PC-9 (cell line): ENCODE data around the gene IPPK.

Experiments used
- EZH2 ChIP-seq: fragments of 200-600 bp; sonication (generic); IDR thresholded peaks from 2 replicates; pipeline ENCODE4 v1.8.0; 2017; ENCODE audit warnings: antibody characterized with exemption, low read depth
- TF ChIP-seq, protein P1 (sequence below): fragments of 200-600 bp; sonication (generic); conservative IDR thresholded peaks from 2 replicates; pipeline ENCODE4 v1.6.1; 2017; ENCODE audit warnings: mixed run types, antibody characterized with exemption, mild to moderate bottlenecking, moderate library complexity

DNA sequence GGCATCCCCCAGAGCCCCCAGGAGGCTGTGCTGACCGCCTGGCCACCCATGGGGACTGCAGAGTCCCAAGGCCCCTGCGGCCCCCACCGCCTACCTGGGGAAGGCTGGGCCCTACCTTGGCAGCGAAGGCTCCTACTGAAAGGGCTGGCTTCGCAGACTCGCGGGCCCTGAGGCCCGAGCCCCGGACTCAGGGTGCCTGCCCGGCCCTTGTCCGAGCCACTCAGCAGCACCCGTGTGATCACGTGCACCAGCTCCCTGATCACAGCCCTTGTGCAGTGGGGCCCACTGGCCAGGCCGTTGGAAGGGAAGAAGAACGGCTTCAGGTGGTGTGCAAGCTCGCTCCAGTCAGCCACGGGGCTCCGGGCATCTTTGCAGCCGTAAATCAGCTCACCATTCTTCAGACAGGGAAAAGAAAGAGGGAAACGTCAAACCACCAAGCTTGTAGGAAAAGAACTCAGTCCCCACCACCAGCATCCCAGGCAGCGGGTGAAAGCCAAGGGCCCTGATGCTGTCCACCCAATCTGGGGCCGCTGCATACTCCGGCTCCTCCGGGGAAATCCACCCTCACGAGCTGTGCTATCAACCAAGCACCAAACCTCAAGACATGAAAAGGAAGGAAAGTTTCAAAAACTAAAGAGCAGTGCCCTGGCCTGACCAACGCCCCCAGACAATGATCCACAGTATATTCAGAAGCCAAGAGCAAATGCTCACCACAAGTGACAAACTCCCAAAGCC, 31.9 kb downstream of the IPPK start:
- TF ChIP-seq, protein P1, sequence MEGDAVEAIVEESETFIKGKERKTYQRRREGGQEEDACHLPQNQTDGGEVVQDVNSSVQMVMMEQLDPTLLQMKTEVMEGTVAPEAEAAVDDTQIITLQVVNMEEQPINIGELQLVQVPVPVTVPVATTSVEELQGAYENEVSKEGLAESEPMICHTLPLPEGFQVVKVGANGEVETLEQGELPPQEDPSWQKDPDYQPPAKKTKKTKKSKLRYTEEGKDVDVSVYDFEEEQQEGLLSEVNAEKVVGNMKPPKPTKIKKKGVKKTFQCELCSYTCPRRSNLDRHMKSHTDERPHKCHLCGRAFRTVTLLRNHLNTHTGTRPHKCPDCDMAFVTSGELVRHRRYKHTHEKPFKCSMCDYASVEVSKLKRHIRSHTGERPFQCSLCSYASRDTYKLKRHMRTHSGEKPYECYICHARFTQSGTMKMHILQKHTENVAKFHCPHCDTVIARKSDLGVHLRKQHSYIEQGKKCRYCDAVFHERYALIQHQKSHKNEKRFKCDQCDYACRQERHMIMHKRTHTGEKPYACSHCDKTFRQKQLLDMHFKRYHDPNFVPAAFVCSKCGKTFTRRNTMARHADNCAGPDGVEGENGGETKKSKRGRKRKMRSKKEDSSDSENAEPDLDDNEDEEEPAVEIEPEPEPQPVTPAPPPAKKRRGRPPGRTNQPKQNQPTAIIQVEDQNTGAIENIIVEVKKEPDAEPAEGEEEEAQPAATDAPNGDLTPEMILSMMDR, result no peak
- no peak for TF ChIP-seq EZH2
